ENCODE measurements around the gene TXNDC11. TPM values are rescaled to one million over a fixed set of nuclear protein-coding genes. Genes with fewer than 3 reads are reported as not detected.

TXNDC11 gene
- polyA plus RNA-seq, 1 experiment, result 45.1 TPM

Small RNA genes within 50 kb of the gene (small RNA-seq; reads per million reads assigned to genes)
- gene RF00017 (ENCODE audit: insufficient read length, low read depth, low replicate concordance), result not detected

Other genes with a start within 250 kb of the TXNDC11 start
- gene LITAF, start 155.9 kb downstream of the TXNDC11 start, polyA plus RNA-seq (2011; rRNA removed), result 118 and 212 TPM in 2 replicates
- gene SNN, start 74.4 kb downstream of the TXNDC11 start, polyA plus RNA-seq (2011; rRNA removed), result 7.3 and 7.5 TPM in 2 replicates
- 30.4 and 54.9 TPM in 2 replicates for gene ZC3H7A, start 54.4 kb upstream of the TXNDC11 start, polyA plus RNA-seq (2011; rRNA removed)
- 36.4 and 82.8 TPM in 2 replicates for gene RSL1D1, start 108.7 kb upstream of the TXNDC11 start, polyA plus RNA-seq (2011; rRNA removed)
- gene GSPT1, start 173.1 kb upstream of the TXNDC11 start, polyA plus RNA-seq (2011; rRNA removed), result 39.3 and 92.3 TPM in 2 replicates
- gene NPIPB2, start 199.2 kb upstream of the TXNDC11 start, polyA plus RNA-seq (2011; rRNA removed), result 6.4 and 8.9 TPM in 2 replicates
- gene TNFRSF17, start 222.4 kb upstream of the TXNDC11 start, polyA plus RNA-seq (2011; rRNA removed), result not detected in 2 replicates
- gene SNX29, start 233.9 kb upstream of the TXNDC11 start, polyA plus RNA-seq (2011; rRNA removed), result 11.5 and 16.6 TPM in 2 replicates

Data from BJ (cell line).